Liver (tissue), 9 donors: ENCODE measurements around the gene FBLN1. TPM values are rescaled to one million over a fixed set of nuclear protein-coding genes. Genes with fewer than 3 reads are reported as not detected.

Experiments
- DNase-seq: peaks from one replicate; pipeline ENCODE4 v3.0.0-alpha.2; 2017; ENCODE audit warnings: low spot score
- H3K27ac ChIP-seq, 2 donors: one replicate each; pipeline ENCODE4 v1.7.0; 2013; ENCODE audit warnings: inconsistent platforms in 2 of 2, low read length in 2 of 2, control low read depth in 1 of 2, low read depth in 1 of 2, mild to moderate bottlenecking in 1 of 2
- H3K27me3 ChIP-seq, 4 donors: one replicate each; pipeline versions ENCODE4 v1.6.1 to v1.7.0; 2013; ENCODE audit warnings: low read length in 3 of 4, inconsistent platforms in 1 of 4, mild to moderate bottlenecking in 1 of 4, moderate library complexity in 1 of 4; ENCODE audit not compliant: control insufficient read depth in 4 of 4, insufficient read depth in 4 of 4
- H3K36me3 ChIP-seq, 4 donors: one replicate each; pipeline versions ENCODE4 v1.6.1 to v1.7.0; 2013; ENCODE audit warnings: low read length in 3 of 4, mild to moderate bottlenecking in 3 of 4, low read depth in 1 of 4, moderate library complexity in 1 of 4; ENCODE audit not compliant: control insufficient read depth in 4 of 4, insufficient read depth in 3 of 4
- H3K4me1 ChIP-seq, 4 donors: one replicate each; pipeline versions ENCODE4 v1.6.1 to v1.7.0; 2013; ENCODE audit warnings: low read length in 3 of 4, mild to moderate bottlenecking in 3 of 4, moderate library complexity in 1 of 4; ENCODE audit not compliant: control insufficient read depth in 4 of 4, insufficient read depth in 4 of 4
- H3K4me3 ChIP-seq, 3 donors: one replicate each; pipeline versions ENCODE4 v1.6.1 to v1.7.0; 2013; ENCODE audit warnings: low read length in 3 of 3, control low read depth in 1 of 3, low read depth in 1 of 3, mild to moderate bottlenecking in 1 of 3
- H3K9ac ChIP-seq, 2 donors: one replicate each; pipeline ENCODE4 v1.7.0; 2013; ENCODE audit warnings: low read length in 2 of 2, mild to moderate bottlenecking in 2 of 2, moderate library complexity in 2 of 2, control low read depth in 1 of 2, low read depth in 1 of 2
- H3K9me3 ChIP-seq, 4 donors: one replicate each; pipeline versions ENCODE4 v1.6.1 to v1.7.0; 2013; ENCODE audit warnings: low read length in 3 of 4; ENCODE audit not compliant: control insufficient read depth in 4 of 4
- EGR1 ChIP-seq, 2 donors: IDR thresholded peaks; 2 replicates each; pipeline ENCODE4 v1.6.1; 2016 to 2018; ENCODE audit warnings: antibody characterized with exemption in 2 of 2, low read depth in 2 of 2
- FOXA1 ChIP-seq: IDR thresholded peaks from 2 replicates; pipeline ENCODE4 v1.6.1; 2016; ENCODE audit warnings: antibody characterized with exemption
- FOXA2 ChIP-seq: IDR thresholded peaks from 2 replicates; pipeline ENCODE4 v1.6.1; 2016; ENCODE audit warnings: antibody characterized with exemption
- GABPA ChIP-seq, 2 donors: IDR thresholded peaks in 1 of 2; conservative IDR thresholded peaks in 1 of 2; 2 replicates each; pipeline ENCODE4 v1.6.1; 2016; ENCODE audit warnings: antibody characterized with exemption in 2 of 2, mild to moderate bottlenecking in 1 of 2, moderate library complexity in 1 of 2
- HNF4A ChIP-seq, 2 donors: conservative IDR thresholded peaks; 2 replicates each; pipeline ENCODE4 v1.6.1; 2016; ENCODE audit warnings: antibody characterized with exemption in 2 of 2, mild to moderate bottlenecking in 2 of 2
- HNF4G ChIP-seq: IDR thresholded peaks from 2 replicates; pipeline ENCODE4 v1.6.1; 2016; ENCODE audit warnings: antibody characterized with exemption
- JUND ChIP-seq, 2 donors: IDR thresholded peaks; 2 replicates each; pipeline ENCODE4 v1.6.1; 2016; ENCODE audit warnings: antibody characterized with exemption in 2 of 2
- NR2F2 ChIP-seq: IDR thresholded peaks from 2 replicates; pipeline ENCODE4 v1.6.1; 2016; ENCODE audit warnings: antibody characterized with exemption
- RAD21 ChIP-seq, 2 donors: IDR thresholded peaks; 2 replicates each; pipeline ENCODE4 v1.6.1; 2016; ENCODE audit warnings: antibody characterized with exemption in 2 of 2, mild to moderate bottlenecking in 2 of 2
- REST ChIP-seq: IDR thresholded peaks from 2 replicates; pipeline ENCODE4 v1.6.1; 2016; ENCODE audit warnings: antibody characterized with exemption, mild to moderate bottlenecking
- RXRA ChIP-seq, 2 donors: IDR thresholded peaks; 2 replicates each; pipeline ENCODE4 v1.6.1; 2017 to 2018; ENCODE audit warnings: antibody characterized with exemption in 2 of 2, mild to moderate bottlenecking in 1 of 2
- SP1 ChIP-seq: IDR thresholded peaks from 2 replicates; pipeline ENCODE4 v1.6.1; 2018; ENCODE audit warnings: antibody characterized with exemption, mild to moderate bottlenecking
- YY1 ChIP-seq: IDR thresholded peaks from 2 replicates; pipeline ENCODE4 v1.6.1; 2016; ENCODE audit warnings: antibody characterized with exemption, mild to moderate bottlenecking
- ZBTB33 ChIP-seq: IDR thresholded peaks from 2 replicates; pipeline ENCODE4 v1.6.1; 2016; ENCODE audit warnings: antibody characterized with exemption
- WGBS: extraction: QIAGEN DNeasy Blood & Tissue Kit; methylation state at CpG from one replicate; pipeline ENCODE4 v1.1.7; 2013; 5-methylcytosine and 5-hydroxymethylcytosine counted together
- polyA plus RNA-seq, 2 donors: library from polyadenylated mRNA; stranded (reverse) in 1 of 2; unstranded in 1 of 2; fragments of 200-250 nt in 1 of 2; fragments of >200 nt in 1 of 2; fragmentation: Nextera tagmentation in 1 of 2; extraction: Ambion mirVana in 1 of 2; gene quantifications; one replicate each; pipeline versions ENCODE4 v1.2.1 to v1.2.3, GENCODE V29; 2013 to 2015
- total RNA-seq, 2 donors: library from RNA; depleted of rRNA; stranded (reverse); fragments of >200 nt; gene quantifications; one replicate each; pipeline ENCODE4 v1.2.3, GENCODE V29; 2014
- TF ChIP-seq, protein P1 (sequence below): IDR thresholded peaks from 2 replicates; pipeline ENCODE4 v1.6.1; 2016; ENCODE audit warnings: antibody characterized with exemption
- TF ChIP-seq, protein P2 (sequence below): fragments of 150-350 bp; IDR thresholded peaks from 2 replicates; pipeline ENCODE4 v1.5.1; 2017; ENCODE audit warnings: improper control_type of control experiment, low read depth, low read length; ENCODE audit not compliant: missing input control
- TF ChIP-seq, protein P3 (sequence below): IDR thresholded peaks from 2 replicates; pipeline ENCODE4 v1.6.1; 2016; ENCODE audit warnings: antibody characterized with exemption
- donor health status: healthy.
- donor health status: healthy.
- donor health status: healthy.
- donor health status: healthy.
- donor health status: healthy.

Gene FBLN1
- total and polyA plus RNA-seq, 4 donors, result 2.2 to 9.3 (median 6.3) TPM

DNA sequence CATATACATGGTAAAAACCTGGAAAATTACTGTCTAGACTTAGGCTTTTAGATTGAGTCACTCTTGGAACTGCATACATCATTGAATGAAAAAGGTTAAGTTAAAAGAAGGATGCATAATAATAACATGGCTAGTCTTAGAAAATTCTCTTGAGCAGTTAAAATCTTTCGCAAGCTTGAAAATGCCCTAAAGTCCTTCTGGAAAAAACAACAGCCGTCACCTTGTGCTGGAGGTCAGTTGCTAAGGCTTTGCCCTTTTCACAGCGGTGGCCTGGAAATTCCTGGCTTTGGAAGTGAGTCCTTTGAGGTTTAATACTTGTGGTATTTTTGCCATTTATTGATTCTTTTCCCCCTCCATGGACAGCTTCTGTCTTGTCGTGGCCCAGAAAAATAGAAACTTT, 17.4 kb upstream of the FBLN1 start:
- Histone ChIP-seq H3K36me3 (no peaks in the 10 kb centered on the region), H3K4me1 (no peaks in the 10 kb centered on the region), H3K27me3 (peaks cover 0 to 2% (median 0%) of the 10 kb centered on the region in 4 donors), H3K9ac (no peak overlapping the region), H3K4me3 (no peak overlapping the region), H3K9me3 (no peaks in the 10 kb centered on the region), H3K27ac (no peak overlapping the region)
- TF ChIP-seq REST, result no peak
- TF ChIP-seq, protein P1, sequence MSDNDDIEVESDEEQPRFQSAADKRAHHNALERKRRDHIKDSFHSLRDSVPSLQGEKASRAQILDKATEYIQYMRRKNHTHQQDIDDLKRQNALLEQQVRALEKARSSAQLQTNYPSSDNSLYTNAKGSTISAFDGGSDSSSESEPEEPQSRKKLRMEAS, result no peak
- no peak for TF ChIP-seq RAD21 (IDR thresholded peaks at IDR 0.05)
- no peak for DNase-seq
- WGBS, result 92% methylated on average over 4 of the region's 4 CpGs

- Histone ChIP-seq H3K9ac (no peak overlapping the region), H3K9me3 (no peaks in the 10 kb centered on the region), H3K4me3 (no peak overlapping the region), H3K27me3 (peaks cover 0 to 2% (median 0%) of the 10 kb centered on the region in 4 donors), H3K27ac (no peak overlapping the region), H3K4me1 (no peaks in the 10 kb centered on the region), H3K36me3 (no peaks in the 10 kb centered on the region)
- TF ChIP-seq, protein P2, sequence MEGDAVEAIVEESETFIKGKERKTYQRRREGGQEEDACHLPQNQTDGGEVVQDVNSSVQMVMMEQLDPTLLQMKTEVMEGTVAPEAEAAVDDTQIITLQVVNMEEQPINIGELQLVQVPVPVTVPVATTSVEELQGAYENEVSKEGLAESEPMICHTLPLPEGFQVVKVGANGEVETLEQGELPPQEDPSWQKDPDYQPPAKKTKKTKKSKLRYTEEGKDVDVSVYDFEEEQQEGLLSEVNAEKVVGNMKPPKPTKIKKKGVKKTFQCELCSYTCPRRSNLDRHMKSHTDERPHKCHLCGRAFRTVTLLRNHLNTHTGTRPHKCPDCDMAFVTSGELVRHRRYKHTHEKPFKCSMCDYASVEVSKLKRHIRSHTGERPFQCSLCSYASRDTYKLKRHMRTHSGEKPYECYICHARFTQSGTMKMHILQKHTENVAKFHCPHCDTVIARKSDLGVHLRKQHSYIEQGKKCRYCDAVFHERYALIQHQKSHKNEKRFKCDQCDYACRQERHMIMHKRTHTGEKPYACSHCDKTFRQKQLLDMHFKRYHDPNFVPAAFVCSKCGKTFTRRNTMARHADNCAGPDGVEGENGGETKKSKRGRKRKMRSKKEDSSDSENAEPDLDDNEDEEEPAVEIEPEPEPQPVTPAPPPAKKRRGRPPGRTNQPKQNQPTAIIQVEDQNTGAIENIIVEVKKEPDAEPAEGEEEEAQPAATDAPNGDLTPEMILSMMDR, result no peak
- TF ChIP-seq EGR1 (IDR thresholded peaks at IDR 0.05; ENCODE audit: low read depth in 2 of 2) (no peak), RAD21 (IDR thresholded peaks at IDR 0.05) (no peak), GABPA (IDR thresholded peaks at IDR 0.05 in 1 of 2, conservative IDR thresholded peaks at IDR 0.05 in 1 of 2) (no peak), FOXA2 (no peak), ZBTB33 (no peak), HNF4G (no peak), JUND (IDR thresholded peaks at IDR 0.05) (no peak), SP1 (no peak), REST (no peak), RXRA (IDR thresholded peaks at IDR 0.05) (no peak), HNF4A (conservative IDR thresholded peaks at IDR 0.05) (no peak), NR2F2 (no peak), YY1 (no peak), FOXA1 (no peak)
- TF ChIP-seq, protein P1, result no peak
- TF ChIP-seq, protein P3, sequence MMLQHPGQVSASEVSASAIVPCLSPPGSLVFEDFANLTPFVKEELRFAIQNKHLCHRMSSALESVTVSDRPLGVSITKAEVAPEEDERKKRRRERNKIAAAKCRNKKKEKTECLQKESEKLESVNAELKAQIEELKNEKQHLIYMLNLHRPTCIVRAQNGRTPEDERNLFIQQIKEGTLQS, result no peak
- no peak for DNase-seq
- 91% methylated on average over 4 of the region's 4 CpGs for WGBS
Observed at GRCh38 chr22:45488764-45489370, 13.8 kb upstream of the FBLN1 start.
